ENCODE measurements around the gene AMDHD1.

Gene AMDHD1

GRCh38 chr12:95984682-95985081 is 41.6 kb downstream of the AMDHD1 start:
- Histone ChIP-seq H3K9ac (ENCODE audit: low read depth, low read length) (no peak overlapping the region), H3K4me1 (ENCODE audit: insufficient read depth, low read length) (peaks cover 15% of the 10 kb centered on the region), H3K36me3 (ENCODE audit: insufficient read depth, low read length) (no peaks in the 10 kb centered on the region), H3K27ac (ENCODE audit: low read depth, low read length) (no peak overlapping the region), H3K27me3 (ENCODE audit: insufficient read depth, low read length) (no peaks in the 10 kb centered on the region), H3K4me3 (ENCODE audit: low read length) (no peak overlapping the region), H3K9me3 (ENCODE audit: insufficient read depth, low read depth, low read length) (no peaks in the 10 kb centered on the region)
- 94% methylated on average over 1 of the region's 1 CpG for WGBS

- Histone ChIP-seq H3K27ac (ENCODE audit: low read depth, low read length) (0 out of 2 replicates have a peak overlapping the region, but pooled peaks have one; percentile 28), H3K27me3 (ENCODE audit: insufficient read depth, low read length) (no peaks in the 10 kb centered on the region), H3K9ac (ENCODE audit: low read depth, low read length) (no peak overlapping the region), H3K4me1 (ENCODE audit: insufficient read depth, low read length) (peaks cover 15% of the 10 kb centered on the region), H3K4me3 (ENCODE audit: low read length) (no peak overlapping the region), H3K36me3 (ENCODE audit: insufficient read depth, low read length) (no peaks in the 10 kb centered on the region), H3K9me3 (ENCODE audit: insufficient read depth, low read depth, low read length) (no peaks in the 10 kb centered on the region)
- 51% methylated on average over 13 of the region's 14 CpGs for WGBS
Measured at GRCh38 chr12:95986635-95987570, 43.8 kb downstream of the AMDHD1 start.

DNA sequence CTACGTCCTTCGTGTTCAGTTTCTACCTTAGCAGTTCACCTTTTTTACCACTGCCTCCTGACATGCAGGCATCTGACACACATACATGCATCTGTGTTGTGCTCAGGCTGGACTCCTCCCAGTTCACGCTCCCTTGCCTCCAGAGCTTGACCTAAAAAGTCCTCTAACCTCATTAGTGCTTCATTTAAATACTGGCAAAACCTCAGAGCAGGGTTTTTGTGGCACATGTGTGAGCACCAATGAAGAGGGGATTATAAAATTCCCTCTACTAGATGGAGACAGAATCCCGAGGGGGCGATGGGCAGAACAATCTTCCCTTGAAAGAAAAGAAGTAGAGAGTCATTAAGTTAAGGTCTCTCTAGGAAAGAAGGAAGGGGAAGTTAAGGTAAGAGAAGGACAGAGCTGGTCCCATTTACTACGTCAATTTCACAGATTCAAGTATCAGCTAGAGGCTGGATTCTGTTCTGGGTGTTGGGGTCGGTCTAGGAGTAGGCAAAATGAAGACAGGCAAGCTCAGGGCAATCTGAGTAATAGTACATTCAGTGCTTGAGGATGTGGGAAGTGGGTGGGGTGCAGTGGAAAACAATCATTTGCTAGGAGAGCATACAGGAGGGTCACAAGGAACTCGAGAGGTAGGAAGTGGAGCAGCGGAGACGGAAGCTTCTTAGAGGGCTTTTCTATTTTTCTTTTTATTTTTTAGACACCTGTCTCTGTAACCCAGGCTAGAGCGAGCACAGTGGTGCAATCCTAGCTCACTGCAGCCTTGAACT is 45.6 kb downstream of the AMDHD1 start:
- Histone ChIP-seq H3K27me3 (ENCODE audit: insufficient read depth, low read length) (no peaks in the 10 kb centered on the region), H3K4me1 (ENCODE audit: insufficient read depth, low read length) (peaks cover 15% of the 10 kb centered on the region), H3K27ac (ENCODE audit: low read depth, low read length) (no peak overlapping the region), H3K9ac (ENCODE audit: low read depth, low read length) (no peak overlapping the region), H3K4me3 (ENCODE audit: low read length) (no peak overlapping the region), H3K36me3 (ENCODE audit: insufficient read depth, low read length) (no peaks in the 10 kb centered on the region), H3K9me3 (ENCODE audit: insufficient read depth, low read depth, low read length) (no peaks in the 10 kb centered on the region)
- WGBS: 90% methylated on average over 11 of the region's 11 CpGs

GRCh38 chr12:95989504-95990123 is 46.5 kb downstream of the AMDHD1 start:
- no peak overlapping the region for H3K27ac ChIP-seq (ENCODE audit: low read depth, low read length)
- 94% methylated on average over 4 of the region's 4 CpGs for WGBS
- no peaks in the 10 kb centered on the region for H3K9me3 ChIP-seq (ENCODE audit: insufficient read depth, low read depth, low read length)
- no peaks in the 10 kb centered on the region for H3K36me3 ChIP-seq (ENCODE audit: insufficient read depth, low read length)
- H3K27me3 ChIP-seq (ENCODE audit: insufficient read depth, low read length): no peaks in the 10 kb centered on the region
- peaks cover 15% of the 10 kb centered on the region for H3K4me1 ChIP-seq (ENCODE audit: insufficient read depth, low read length)
- no peak overlapping the region for H3K9ac ChIP-seq (ENCODE audit: low read depth, low read length)
- no peak overlapping the region for H3K4me3 ChIP-seq (ENCODE audit: low read length)

- Histone ChIP-seq H3K27ac (ENCODE audit: low read depth, low read length) (no peak overlapping the region), H3K36me3 (ENCODE audit: insufficient read depth, low read length) (no peaks in the 10 kb centered on the region), H3K4me3 (ENCODE audit: low read length) (no peak overlapping the region), H3K27me3 (ENCODE audit: insufficient read depth, low read length) (no peaks in the 10 kb centered on the region), H3K9me3 (ENCODE audit: insufficient read depth, low read depth, low read length) (no peaks in the 10 kb centered on the region), H3K9ac (ENCODE audit: low read depth, low read length) (no peak overlapping the region), H3K4me1 (ENCODE audit: insufficient read depth, low read length) (peaks cover 15% of the 10 kb centered on the region)
- WGBS: 84% methylated on average over 7 of the region's 7 CpGs
Measured at GRCh38 chr12:95990136-95990535, 47.0 kb downstream of the AMDHD1 start.

- H3K27ac ChIP-seq (ENCODE audit: low read depth, low read length): no peak overlapping the region
- H3K4me3 ChIP-seq (ENCODE audit: low read length): no peak overlapping the region
- no peaks in the 10 kb centered on the region for H3K9me3 ChIP-seq (ENCODE audit: insufficient read depth, low read depth, low read length)
- no peaks in the 10 kb centered on the region for H3K27me3 ChIP-seq (ENCODE audit: insufficient read depth, low read length)
- H3K36me3 ChIP-seq (ENCODE audit: insufficient read depth, low read length): no peaks in the 10 kb centered on the region
- no peak overlapping the region for H3K9ac ChIP-seq (ENCODE audit: low read depth, low read length)
- 92% methylated on average over 6 of the region's 7 CpGs for WGBS
- no peaks in the 10 kb centered on the region for H3K4me1 ChIP-seq (ENCODE audit: insufficient read depth, low read length)
Measured at GRCh38 chr12:95993907-95994306, 50.8 kb downstream of the AMDHD1 start.

GRCh38 chr12:95994476-95994875 is 51.3 kb downstream of the AMDHD1 start:
- WGBS: 91% methylated on average over 5 of the region's 5 CpGs
- Histone ChIP-seq H3K4me3 (ENCODE audit: low read length) (no peak overlapping the region), H3K4me1 (ENCODE audit: insufficient read depth, low read length) (no peaks in the 10 kb centered on the region), H3K27me3 (ENCODE audit: insufficient read depth, low read length) (no peaks in the 10 kb centered on the region), H3K36me3 (ENCODE audit: insufficient read depth, low read length) (no peaks in the 10 kb centered on the region), H3K27ac (ENCODE audit: low read depth, low read length) (no peak overlapping the region), H3K9me3 (ENCODE audit: insufficient read depth, low read depth, low read length) (no peaks in the 10 kb centered on the region), H3K9ac (ENCODE audit: low read depth, low read length) (no peak overlapping the region)

DNA sequence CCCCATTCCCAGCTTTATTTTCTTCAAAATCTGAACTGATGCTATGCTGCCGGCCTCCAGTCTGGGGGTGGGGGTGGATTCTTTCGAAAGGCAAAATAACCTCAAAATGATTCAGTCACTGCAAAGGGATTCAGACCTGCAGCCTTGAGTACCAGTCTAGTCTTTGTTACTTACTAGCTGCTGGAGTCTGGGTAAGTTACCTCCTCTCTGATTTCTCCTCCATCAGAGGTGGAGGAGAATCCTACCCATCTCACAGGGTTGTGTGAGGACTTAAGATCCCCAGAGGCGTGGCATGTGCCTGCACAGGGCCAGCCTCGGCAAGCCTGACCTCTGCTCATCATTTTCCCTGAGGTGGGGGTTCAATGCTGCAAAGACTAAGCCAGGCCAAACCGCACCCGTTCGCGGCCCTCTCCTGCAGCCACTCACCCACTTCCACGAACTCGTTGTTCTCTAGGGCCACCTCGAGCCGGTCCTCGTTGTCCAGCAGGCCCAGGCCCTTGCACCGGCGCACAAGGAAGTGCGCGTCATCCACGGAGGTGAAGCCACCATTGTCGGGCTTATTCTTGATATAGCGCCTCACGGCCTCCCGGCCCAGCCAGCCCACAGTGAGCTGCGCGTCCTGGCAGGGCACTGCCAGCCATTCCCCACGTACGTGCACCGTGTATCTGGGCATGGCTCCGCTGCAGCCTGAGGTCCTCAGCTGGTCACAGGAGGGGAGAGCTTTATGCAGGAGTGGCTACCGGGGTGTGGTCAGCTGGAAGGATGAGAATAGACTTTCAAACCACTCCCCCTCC is 52.3 kb downstream of the AMDHD1 start:
- H3K4me1 ChIP-seq (ENCODE audit: insufficient read depth, low read length): no peaks in the 10 kb centered on the region
- H3K27me3 ChIP-seq (ENCODE audit: insufficient read depth, low read length): no peaks in the 10 kb centered on the region
- H3K9me3 ChIP-seq (ENCODE audit: insufficient read depth, low read depth, low read length): no peaks in the 10 kb centered on the region
- H3K9ac ChIP-seq (ENCODE audit: low read depth, low read length): no peak overlapping the region
- H3K4me3 ChIP-seq (ENCODE audit: low read length): no peak overlapping the region
- H3K36me3 ChIP-seq (ENCODE audit: insufficient read depth, low read length): 0 out of 2 replicates have a peak, but pooled peaks cover under 1% of the 10 kb centered on the region
- WGBS: 96% methylated on average over 29 of the region's 29 CpGs
- H3K27ac ChIP-seq (ENCODE audit: low read depth, low read length): no peak overlapping the region

- Histone ChIP-seq H3K36me3 (ENCODE audit: insufficient read depth, low read length) (peaks cover 8% of the 10 kb centered on the region; the same call in 1 of the 2 replicates), H3K27ac (ENCODE audit: low read depth, low read length) (no peak within 1 kb of the TSS), H3K27me3 (ENCODE audit: insufficient read depth, low read length) (no peaks in the 10 kb centered on the region), H3K4me1 (ENCODE audit: insufficient read depth, low read length) (no peaks in the 10 kb centered on the region), H3K4me3 (ENCODE audit: low read length) (no peak within 1 kb of the TSS), H3K9ac (ENCODE audit: low read depth, low read length) (no peak within 1 kb of the TSS), H3K9me3 (ENCODE audit: insufficient read depth, low read depth, low read length) (no peaks in the 10 kb centered on the region)
- 91% methylated on average over 7 of the region's 7 CpGs for WGBS
Measured at GRCh38 chr12:95996034-95996658, 53.0 kb downstream of the AMDHD1 start, which contains the start of gene HAL. Gene HAL, minus strand, starts transcription at chr12:95996344. Its CDS starts 434 bp downstream, at chr12:95995910.

DNA sequence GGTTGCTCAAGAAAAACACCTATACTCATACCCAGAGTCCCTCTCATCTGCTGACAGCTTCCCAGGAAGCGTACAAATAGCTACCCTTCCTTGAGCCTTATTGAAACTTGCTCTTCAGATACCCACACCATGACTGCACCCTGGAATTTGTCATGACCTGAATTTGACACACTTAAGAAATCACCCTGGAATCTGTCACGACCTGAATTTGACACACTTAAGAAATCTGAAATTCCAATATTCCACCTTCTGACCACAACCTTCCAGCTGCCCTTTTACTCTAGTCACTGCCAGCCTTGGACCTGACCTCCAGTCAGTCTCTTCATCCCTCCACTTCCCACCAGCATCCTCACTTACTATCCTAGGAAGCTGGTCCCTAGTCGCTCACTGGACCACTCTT is 54.1 kb downstream of the AMDHD1 start:
- 91% methylated on average over 3 of the region's 3 CpGs for WGBS

More for the DNA sequence above, 54.1 kb downstream of the AMDHD1 start:
- no peaks in the 10 kb centered on the region for H3K9me3 ChIP-seq (ENCODE audit: insufficient read depth, low read depth, low read length)
- no peak overlapping the region for H3K4me3 ChIP-seq (ENCODE audit: low read length)
- no peaks in the 10 kb centered on the region for H3K27me3 ChIP-seq (ENCODE audit: insufficient read depth, low read length)
- peaks cover 13% of the 10 kb centered on the region for H3K36me3 ChIP-seq (ENCODE audit: insufficient read depth, low read length)
- H3K9ac ChIP-seq (ENCODE audit: low read depth, low read length): no peak overlapping the region
- H3K4me1 ChIP-seq (ENCODE audit: insufficient read depth, low read length): no peaks in the 10 kb centered on the region
- no peak overlapping the region for H3K27ac ChIP-seq (ENCODE audit: low read depth, low read length)

Measured in HUES64 (cell line).